GM19372 (cell line): ENCODE data around the gene NFIA.

ENCODE experiments used
- ATAC-seq: cut with Tn5 transposase; IDR thresholded peaks from one replicate; pipeline ENCODE4 v1.9.1; 2021; ENCODE audit warnings: mild to moderate bottlenecking, low read depth, moderate library complexity; ENCODE audit not compliant: unreplicated experiment

The NFIA gene

GRCh38 chr1:61143821-61144424 lies 61.6 kb downstream of the NFIA start:
- no peak for ATAC-seq

- no peak for ATAC-seq
Measured at GRCh38 chr1:61149010-61149860, 66.9 kb downstream of the NFIA start.

- ATAC-seq, result no peak
Measured at GRCh38 chr1:61151565-61151964, 69.2 kb downstream of the NFIA start.

DNA sequence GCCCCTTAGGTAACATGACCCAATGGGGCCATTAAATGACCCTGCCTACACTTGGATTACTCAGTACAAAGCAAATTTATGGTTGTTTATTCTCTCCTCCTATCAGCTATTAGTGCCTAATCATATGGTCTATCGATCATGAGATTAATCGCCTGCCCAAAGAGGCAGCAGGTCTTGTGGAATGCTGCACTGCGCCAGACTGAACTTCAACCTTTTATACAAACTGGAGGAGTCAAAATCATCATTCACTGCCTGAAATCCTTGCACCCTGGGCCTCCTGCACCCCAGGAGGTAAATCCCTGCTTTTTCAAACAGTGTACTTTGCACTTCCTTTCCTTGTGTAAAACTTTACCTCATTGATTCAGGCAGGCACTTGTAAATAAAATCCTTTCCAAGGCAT lies 69.7 kb downstream of the NFIA start:
- no peak for ATAC-seq

DNA sequence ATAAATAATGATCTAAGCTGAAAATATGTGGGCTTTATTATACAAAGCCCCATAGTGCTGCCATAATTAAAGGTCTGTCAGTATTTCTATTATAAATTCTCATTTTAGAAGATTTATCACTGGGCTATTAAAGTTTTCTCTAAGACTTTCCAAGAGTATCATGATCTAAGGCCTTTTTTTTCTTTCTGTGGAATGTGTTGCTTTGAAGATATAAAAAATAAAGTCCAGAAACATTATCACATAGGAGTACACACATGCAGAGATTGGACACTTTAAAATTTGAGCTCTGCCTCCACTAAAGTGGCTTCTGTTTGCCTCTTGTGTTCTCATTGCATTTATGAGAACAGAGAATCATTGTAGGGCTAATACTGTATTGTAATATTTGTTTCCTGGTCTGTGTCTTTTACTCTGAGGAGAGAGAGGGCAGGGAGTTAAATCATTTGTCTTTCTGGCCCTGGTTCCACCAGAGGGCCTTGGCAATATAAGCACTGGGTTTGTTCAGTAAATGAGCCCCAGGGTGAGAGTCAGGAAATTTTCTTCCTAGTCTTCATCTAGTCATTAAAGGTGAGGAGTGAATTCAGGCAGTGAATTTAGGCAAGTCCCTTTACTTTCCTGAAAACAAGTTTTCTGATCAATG lies 70.2 kb downstream of the NFIA start:
- ATAC-seq, result no peak

DNA sequence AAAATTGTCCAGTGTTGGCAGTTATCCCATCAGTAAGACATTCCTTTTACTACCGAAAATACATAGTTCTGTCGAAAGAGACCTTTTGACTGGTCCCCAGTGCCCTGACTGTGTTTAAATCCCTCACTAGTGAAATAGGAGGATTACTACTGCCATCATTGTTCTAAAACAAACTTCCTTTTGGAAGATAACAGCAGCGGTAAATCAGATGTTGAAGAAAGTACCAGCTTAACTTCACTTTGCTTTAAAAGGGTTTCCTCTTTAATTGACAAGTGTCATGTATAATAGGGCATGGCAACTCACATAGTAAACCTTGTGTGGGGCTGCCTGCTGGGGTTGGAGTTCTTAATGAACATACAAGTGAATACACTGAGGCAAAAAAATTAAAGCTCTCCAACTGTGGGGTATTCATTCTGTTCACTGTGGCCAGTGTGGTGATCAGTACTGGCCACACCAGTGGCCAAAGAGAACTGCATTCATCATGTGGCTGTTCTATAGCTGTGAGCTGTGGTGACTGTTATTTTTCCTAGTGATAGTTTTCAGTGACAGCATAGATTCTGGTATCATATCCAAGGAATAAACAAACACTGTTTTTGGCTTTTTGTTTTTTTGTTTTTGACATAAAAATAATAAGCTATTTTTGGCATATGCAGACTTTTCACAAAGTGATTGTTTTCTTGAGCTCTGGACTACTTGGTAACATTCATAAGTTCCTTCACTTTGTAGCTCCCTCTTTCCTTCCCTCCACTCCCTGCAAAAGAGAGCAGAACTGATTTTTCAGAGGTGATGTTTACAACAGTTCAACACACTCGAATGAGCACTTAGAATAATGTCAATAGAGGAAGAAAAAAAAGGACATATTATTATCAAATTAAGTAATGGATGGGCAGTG lies 74.5 kb downstream of the NFIA start:
- ATAC-seq, result no peak

DNA sequence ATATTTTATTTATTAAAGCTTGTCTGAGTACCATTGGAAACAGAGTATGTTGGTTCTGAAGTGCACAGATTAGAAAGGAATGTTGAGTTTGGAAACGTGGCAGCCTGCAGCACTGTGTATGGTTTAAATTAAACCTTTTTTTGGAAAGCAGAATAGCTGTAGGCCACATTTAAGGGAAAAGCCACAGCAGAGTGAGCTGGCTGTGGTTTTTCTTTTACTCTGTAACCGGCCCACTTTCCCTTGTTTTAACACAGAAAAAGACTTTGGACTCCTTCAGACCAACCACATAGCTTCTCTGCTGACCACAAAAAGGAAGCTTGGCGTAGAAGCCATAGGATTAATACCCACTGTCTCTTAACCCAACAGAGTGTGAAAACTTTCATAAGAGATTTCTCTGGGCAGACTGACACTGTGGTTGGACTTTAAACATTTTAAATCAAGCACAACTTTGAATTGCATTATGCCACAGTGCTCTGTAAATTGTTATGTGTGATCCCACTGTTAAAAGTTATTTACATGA lies 75.2 kb downstream of the NFIA start:
- ATAC-seq, result no peak

GRCh38 chr1:61158591-61158990 lies 76.2 kb downstream of the NFIA start:
- ATAC-seq, result no peak

DNA sequence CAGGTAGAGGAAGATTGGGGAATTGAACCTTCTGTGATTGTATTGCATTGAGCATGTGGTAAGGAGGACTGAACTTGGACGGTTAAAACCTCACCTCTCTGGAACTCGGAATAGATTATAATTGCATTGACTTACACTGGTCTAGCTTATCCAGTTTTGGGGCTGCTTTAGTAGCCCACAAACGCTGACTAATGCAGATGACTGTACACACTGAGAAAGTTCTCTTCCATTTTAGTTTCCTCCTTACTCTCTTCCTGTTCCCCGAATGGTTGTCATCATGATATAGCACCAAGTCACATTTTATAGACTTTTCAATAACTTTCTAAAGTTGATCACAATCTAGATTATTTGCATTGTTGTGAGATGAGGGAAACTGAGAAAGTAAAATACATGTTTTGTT lies 78.2 kb downstream of the NFIA start:
- no peak for ATAC-seq

DNA sequence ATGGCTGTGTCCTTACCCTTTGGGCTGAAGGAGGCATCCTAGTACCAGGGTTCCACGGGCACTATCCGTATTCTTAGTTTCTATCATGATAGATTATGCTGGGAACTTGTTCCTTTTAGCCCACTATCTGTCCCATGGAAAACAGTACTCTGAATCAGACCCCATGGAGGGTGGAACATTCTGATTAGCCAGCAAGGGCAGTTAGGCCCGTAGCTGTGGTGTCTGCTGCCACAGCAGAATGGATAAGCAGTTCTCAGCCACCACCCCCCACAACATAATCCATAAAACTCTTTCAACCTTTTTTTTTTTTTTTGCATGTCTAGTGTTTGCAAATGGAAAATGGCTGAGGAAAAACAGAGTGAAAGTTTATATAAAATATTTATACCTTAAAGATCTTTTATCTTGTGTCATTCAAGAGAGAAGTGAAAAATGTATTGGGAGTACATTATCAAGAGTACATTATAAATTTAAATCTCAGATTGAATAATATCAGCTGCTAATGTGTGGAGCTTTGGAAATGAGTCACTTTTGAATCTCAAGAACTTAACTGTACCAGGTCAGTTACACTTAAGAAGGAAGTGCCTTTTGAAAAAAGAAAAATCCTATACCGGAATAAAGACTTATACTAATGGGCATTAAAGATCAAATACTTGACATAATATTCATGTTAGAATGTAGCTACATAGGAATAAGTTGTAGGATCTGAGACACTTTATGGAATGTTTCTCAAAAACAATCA lies 80.3 kb downstream of the NFIA start:
- no peak for ATAC-seq

DNA sequence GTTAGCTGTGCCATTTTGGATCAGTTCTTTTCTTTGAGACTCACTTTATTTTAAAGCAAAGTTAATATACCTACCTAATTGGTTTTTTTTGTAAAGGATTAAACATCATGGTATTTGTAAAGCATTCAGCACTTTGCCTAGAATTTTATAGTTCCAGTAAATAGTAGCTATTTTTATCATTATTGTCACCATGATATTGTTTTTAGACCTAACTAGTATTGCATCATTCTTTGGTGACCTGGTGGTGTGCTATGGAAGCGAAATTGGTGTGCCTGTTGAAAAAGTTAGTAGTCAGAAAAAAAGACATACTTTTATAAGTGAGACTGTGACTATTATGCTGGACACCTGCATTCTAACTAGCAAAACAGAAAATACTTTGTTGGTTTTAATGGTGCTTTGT lies 81.0 kb downstream of the NFIA start:
- ATAC-seq, result no peak

DNA sequence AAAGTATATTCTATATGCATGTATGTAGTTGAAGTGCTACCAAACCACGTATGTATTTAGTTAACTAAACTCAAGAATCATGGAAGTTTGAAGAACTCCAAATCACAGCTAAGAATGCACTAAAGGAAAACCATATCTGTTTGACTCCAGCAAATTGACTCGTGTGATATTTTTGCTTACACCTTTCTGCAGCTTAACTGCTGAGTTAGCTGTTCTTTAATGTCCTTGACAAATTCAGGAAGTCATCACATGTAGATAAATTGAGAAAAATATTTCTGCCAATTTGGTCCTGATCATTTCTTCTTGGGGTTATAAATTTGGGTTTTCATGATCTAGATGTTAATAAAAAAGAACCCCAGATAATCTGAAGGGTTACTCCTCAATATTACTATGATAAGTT lies 83.0 kb downstream of the NFIA start:
- ATAC-seq, result no peak

GRCh38 chr1:61167309-61167708 lies 84.9 kb downstream of the NFIA start:
- no peak for ATAC-seq

DNA sequence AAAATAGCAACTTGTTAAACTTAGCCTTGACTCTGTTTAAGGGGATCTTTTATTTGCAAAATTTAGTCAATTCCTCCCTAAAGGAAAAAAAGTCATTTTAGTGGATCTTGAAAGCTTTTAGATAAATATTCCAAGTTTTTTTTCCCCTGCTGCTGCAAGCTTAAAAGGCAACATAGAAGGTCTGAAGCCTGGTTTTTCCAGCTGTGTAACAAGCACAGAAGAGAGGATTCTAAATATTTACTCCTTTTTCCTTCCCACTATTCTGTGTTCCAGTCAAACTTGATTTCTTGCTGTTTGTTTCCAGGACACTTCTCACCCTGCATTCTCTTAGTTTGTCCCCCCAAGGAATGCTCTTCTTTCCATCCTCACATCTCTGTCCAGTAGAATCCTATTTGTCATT lies 86.7 kb downstream of the NFIA start:
- ATAC-seq, result no peak

GRCh38 chr1:61169634-61170033 lies 87.3 kb downstream of the NFIA start:
- no peak for ATAC-seq

GRCh38 chr1:61170328-61171238 lies 88.2 kb downstream of the NFIA start:
- ATAC-seq, result no peak

DNA sequence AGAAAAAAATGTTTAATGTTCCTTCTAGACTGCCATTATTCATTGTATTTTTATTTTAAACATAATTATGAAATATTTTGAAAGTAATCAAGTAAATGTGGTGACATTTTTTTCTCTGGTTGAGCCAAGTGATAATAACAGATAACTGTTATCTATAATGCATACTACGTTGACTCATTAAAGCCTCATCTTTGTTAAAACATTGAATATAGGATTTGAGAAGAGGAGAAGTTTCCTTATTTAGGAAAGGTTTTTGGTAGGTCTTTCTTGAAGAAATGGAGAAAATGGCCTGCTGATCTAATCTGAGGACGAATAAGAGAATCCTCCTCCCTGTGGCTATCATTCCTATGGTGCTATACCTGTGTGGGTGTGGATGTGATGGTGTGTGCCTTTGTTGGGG lies 89.0 kb downstream of the NFIA start:
- ATAC-seq, result no peak

GRCh38 chr1:61171974-61172373 lies 89.6 kb downstream of the NFIA start:
- ATAC-seq, result no peak

DNA sequence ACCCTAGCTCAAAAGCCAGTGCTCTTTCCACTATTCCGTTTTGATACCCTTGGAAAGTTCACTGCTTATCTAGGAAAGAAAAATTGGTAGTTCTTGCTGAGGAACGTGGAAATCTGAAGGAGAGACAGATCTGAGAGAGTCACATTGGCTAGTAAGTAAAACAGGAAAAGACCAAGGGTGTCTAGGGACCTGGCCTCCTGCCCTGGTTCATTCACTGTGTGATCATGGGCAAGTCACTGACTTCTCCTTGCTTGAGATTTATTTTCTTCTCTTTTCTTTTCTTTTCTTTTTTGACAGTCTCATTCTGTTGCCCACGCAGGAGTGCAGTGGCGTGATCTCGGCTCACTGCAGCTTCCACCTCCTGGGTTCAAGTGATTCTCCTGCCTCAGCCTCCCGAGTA lies 90.8 kb downstream of the NFIA start:
- no peak for ATAC-seq
